Lower leg skin (tissue), 3 donors: Measurements from ENCODE around the gene DNER.

ENCODE experiments used
- POLR2A ChIP-seq, 2 donors: fragments of 450-650 bp; IDR thresholded peaks; one replicate each; pipeline ENCODE4 v1.6.1; 2016 to 2017; ENCODE audit warnings: antibody characterized with exemption in 2 of 2, mild to moderate bottlenecking in 1 of 2, moderate library complexity in 1 of 2
- TF ChIP-seq, protein P1 (sequence below), 3 donors: fragments of 450-650 bp; IDR thresholded peaks; one replicate each; pipeline ENCODE4 v1.5.1; 2016; ENCODE audit warnings: antibody characterized with exemption in 3 of 3, mild to moderate bottlenecking in 3 of 3, moderate library complexity in 2 of 3

DNA sequence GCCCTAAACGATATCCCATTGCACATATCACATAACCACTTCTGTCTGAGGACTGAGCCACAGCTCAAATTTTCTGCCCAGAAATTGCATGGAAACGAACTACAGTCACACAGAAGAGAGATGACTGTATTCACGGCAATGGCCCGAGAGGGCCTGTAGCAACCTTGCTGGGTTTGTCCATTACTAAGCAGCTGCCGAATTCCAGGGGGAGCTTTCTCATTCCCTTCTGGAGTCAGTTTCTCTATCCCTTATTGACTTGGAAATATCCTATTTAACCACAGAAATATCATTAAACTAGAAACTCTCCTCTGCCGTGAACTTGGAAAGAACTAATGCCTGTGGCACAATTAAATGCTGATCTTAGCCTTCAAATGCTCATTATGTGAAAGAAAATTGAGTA lies 183.9 kb downstream of the DNER start:
- TF ChIP-seq, protein P1, sequence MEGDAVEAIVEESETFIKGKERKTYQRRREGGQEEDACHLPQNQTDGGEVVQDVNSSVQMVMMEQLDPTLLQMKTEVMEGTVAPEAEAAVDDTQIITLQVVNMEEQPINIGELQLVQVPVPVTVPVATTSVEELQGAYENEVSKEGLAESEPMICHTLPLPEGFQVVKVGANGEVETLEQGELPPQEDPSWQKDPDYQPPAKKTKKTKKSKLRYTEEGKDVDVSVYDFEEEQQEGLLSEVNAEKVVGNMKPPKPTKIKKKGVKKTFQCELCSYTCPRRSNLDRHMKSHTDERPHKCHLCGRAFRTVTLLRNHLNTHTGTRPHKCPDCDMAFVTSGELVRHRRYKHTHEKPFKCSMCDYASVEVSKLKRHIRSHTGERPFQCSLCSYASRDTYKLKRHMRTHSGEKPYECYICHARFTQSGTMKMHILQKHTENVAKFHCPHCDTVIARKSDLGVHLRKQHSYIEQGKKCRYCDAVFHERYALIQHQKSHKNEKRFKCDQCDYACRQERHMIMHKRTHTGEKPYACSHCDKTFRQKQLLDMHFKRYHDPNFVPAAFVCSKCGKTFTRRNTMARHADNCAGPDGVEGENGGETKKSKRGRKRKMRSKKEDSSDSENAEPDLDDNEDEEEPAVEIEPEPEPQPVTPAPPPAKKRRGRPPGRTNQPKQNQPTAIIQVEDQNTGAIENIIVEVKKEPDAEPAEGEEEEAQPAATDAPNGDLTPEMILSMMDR (IDR thresholded peaks at IDR 0.05) = no peak
- no peak for TF ChIP-seq POLR2A (IDR thresholded peaks at IDR 0.05)
